MM.1S (cell line): Measurements from ENCODE around the gene SAP30.

Source experiments
- EZH2 ChIP-seq: fragments of 300-600 bp; sonication (generic); optimal IDR thresholded peaks from 2 replicates; pipeline ENCODE3; 2017; ENCODE audit warnings: low read depth, mild to moderate bottlenecking, antibody characterized with exemption, low read length, mixed read lengths
- EZH2phosphoT487 ChIP-seq: fragments of 300-600 bp; sonication (generic); IDR thresholded peaks from 2 replicates; pipeline ENCODE4 v1.6.1; 2018; ENCODE audit warnings: antibody characterized with exemption, low read length
- TF ChIP-seq, protein P1 (sequence below): fragments of 300-600 bp; sonication (generic); IDR thresholded peaks from 2 replicates; pipeline ENCODE4 v1.5.1; 2016; ENCODE audit warnings: antibody characterized with exemption, low read length, mixed read lengths

GRCh38 chr4:173379929-173380328, 9.2 kb downstream of the SAP30 start:
- TF ChIP-seq, protein P1, sequence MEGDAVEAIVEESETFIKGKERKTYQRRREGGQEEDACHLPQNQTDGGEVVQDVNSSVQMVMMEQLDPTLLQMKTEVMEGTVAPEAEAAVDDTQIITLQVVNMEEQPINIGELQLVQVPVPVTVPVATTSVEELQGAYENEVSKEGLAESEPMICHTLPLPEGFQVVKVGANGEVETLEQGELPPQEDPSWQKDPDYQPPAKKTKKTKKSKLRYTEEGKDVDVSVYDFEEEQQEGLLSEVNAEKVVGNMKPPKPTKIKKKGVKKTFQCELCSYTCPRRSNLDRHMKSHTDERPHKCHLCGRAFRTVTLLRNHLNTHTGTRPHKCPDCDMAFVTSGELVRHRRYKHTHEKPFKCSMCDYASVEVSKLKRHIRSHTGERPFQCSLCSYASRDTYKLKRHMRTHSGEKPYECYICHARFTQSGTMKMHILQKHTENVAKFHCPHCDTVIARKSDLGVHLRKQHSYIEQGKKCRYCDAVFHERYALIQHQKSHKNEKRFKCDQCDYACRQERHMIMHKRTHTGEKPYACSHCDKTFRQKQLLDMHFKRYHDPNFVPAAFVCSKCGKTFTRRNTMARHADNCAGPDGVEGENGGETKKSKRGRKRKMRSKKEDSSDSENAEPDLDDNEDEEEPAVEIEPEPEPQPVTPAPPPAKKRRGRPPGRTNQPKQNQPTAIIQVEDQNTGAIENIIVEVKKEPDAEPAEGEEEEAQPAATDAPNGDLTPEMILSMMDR, result no peak
- TF ChIP-seq EZH2 (no peak), EZH2phosphoT487 (no peak)
